NCI-H82 treated with DMSO at 0.1 percent for 48 hours (cell line): Measurements from ENCODE around the gene ESYT2.

ENCODE experiments used
- DNase-seq: peaks from one replicate; lab custom pipeline; 2025; ENCODE audit not compliant: unreplicated experiment; lab: John Stamatoyannopoulos, UW

ESYT2 gene

GRCh38 chr7:158745057-158745715 is 84.1 kb downstream of the ESYT2 start:
- DNase-seq, result no peak

DNA sequence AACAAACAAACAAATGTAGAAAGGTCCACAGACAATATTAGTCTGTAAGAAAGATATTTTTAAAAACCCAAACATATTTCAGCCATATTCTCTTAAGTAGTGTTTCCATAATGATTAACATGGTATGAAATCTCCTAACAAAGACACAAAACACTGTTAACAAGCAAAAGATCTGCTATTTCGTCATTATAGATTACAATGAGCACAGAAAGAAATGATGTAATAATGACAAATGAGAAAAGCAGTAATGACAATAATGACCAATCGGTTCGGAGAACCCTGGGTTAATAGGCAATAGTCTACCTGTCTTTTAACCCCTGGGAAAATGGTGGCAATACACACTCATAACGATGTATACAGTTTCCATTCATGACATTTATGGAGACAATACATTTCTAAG is 85.2 kb downstream of the ESYT2 start:
- no peak for DNase-seq

GRCh38 chr7:158743219-158743618 is 86.1 kb downstream of the ESYT2 start:
- no peak for DNase-seq

DNA sequence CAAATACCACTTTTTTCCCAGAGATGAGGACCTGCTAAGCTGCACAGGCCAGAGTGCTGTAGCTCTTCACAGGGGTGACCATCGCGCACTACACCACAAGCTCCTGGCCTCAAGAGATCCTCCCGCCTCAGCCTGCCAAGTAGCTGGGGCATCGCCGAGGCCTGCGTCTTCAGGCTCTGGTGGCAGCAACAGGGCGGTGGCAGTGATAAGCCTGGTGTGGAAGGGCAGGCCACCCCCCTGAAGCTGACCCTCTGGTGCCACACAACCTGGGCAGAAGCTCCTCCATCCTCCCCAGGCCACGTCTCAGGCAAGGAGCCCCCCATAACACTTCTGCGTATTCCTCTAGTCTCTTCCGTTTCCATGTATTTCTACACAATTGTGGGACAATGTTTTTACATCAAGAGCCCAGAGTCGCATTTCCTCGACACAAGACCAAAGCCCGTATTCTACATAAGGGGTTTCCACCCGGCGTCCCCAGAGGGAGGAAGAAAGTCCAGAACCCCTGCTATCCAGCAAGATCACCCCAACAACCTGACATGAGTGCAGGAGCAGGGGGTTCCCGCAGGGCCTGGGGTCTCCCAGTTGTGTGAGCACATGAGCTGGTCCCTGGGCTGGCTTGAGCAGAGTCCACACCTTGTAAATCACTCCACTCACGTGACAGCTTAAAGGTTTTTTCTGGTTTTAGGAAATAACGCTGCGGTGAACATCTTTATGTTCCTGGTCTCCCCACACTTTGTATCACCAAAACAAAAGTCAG is 87.1 kb downstream of the ESYT2 start:
- no peak for DNase-seq

- no peak for DNase-seq
These were observed 88.0 kb downstream of the ESYT2 start for GRCh38 chr7:158741294-158741666.

DNA sequence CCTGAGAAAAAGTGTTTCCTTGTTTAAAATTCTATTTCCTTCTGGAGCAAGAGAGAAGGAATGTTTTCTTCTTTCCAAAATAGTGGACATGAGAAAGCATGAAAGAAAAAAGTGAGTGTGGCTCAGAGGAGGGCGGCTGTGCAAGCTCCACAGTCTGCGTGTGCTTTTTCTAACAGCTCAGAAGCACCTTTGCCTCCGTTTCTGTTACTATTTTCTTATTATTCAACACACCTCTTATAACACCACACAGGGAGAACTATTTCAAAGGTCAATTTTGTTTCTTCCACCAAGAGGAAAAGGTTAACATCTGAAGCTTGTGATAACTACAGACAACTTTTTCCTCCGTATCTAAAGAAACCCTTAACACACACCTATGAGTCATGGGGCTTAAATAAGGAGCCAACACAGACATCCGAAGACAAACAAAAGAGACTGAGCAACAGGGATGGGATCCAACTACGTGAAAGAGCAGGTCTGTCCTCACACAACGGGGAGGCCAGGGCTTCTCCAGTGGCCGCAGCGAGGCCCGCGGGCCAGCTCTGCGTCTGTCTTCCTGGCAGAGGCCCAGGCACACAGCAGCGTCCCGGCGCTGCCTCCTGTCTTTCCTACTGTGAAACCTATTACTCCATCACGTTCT is 88.5 kb downstream of the ESYT2 start:
- DNase-seq, result no peak

- no peak for DNase-seq
These were observed 89.2 kb downstream of the ESYT2 start for GRCh38 chr7:158740013-158740656.

- DNase-seq, result no peak
These were observed 90.5 kb downstream of the ESYT2 start for GRCh38 chr7:158738841-158739240.

- no peak for DNase-seq
These were observed 92.1 kb downstream of the ESYT2 start for GRCh38 chr7:158737064-158737695.

DNA sequence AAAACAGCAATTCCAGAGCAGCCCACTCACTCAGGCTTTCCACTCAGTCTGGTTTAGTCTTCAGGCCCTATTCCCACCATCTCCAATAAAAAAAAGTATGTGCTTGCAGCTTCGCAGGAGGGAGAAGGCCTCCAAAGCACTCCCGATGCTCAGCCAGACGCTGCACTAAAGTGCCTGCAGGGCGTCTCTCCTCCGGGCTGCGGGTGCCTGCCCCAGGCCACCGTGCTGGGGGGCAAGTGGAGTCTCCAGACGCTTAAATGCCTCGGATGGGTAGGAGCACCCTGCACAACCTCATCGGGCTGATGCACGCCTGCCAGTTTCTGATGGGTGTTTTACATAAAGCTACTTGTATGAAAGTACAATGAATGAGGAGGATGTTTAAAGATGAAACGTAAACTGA is 93.4 kb downstream of the ESYT2 start:
- DNase-seq, result no peak

DNA sequence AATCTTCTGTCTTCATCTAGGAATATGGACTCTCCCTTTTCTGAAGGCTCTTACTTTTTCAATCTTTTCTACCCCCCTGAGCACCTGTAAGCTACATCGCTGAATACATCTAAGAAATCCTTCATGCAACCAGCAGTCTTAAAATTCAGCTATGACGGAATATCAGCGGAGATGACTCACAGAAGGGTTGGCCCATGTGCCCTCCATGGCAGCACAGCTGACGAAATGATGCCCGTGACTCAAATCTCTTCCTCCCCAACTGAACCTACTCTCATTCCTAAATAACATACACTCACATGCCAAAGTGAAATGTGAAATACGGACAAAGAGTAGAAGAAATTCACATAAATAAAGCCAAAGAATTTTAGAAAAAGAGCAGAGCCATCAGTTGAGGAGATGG is 94.4 kb downstream of the ESYT2 start:
- no peak for DNase-seq

DNA sequence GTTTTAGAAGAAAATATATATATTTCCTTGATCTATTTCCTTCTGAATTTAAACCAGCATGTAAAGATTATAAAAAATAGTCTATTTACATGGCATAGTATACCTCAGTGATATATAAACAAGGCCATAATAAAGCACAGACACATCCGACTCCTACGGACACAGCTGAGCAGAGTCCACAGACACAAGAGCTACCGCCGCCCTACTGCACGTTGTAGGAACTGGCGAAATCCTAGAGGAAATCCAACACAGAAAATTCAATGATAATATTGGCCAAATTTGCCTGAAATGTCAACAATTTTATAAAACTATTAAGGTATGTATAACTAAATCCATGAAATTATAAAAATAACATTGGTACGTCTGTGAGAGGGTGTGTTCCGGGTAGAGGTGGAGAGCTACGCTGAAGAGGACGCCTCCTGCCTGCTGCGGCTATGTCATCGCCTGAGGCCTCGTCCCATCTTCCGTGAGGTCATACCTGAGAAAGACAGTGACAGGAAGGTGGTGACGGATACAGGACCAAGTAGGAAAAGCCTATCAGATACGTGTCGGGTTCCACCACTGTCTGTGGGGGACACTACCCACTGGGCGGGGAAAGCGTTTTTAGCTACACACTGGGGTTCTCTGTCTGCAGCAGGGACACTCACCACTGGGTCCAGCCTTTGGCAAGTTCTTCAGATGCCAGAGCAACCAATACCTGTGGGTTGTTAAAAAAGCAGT is 95.4 kb downstream of the ESYT2 start:
- no peak for DNase-seq

DNA sequence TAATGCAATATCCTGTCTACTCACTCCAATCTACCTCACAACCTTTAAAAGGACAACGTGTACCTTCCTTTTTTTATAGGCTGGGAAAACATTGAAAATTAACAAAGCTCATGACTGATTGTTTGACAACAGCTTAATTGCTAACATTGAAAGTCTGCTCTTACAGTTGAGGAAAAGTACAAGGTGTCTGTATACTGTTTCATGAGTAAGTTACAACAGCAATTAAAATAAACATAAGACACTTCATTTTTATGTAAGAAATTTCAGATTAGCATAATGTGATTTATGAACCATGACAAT is 96.1 kb downstream of the ESYT2 start:
- no peak for DNase-seq

GRCh38 chr7:158732494-158733219 is 96.7 kb downstream of the ESYT2 start:
- DNase-seq, result no peak

DNA sequence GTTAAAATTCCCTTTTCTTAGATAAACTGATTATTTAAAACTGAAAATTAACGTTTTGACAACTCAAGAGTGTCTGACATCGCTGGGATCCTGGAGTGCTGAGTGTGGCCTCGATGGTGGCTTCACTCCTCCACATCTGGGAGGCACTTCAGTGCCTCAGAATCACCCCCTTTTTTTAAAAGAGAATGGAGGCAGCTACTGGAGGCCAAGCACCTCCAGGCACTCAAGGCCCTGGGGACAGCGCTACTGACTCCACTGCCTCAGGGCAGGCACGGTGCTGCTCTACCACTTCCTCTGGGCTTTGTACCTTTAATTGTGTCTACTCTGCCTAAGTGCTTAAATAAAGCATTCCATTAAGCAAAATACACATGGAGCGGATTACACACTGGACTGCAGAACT is 97.5 kb downstream of the ESYT2 start:
- DNase-seq, result no peak

DNA sequence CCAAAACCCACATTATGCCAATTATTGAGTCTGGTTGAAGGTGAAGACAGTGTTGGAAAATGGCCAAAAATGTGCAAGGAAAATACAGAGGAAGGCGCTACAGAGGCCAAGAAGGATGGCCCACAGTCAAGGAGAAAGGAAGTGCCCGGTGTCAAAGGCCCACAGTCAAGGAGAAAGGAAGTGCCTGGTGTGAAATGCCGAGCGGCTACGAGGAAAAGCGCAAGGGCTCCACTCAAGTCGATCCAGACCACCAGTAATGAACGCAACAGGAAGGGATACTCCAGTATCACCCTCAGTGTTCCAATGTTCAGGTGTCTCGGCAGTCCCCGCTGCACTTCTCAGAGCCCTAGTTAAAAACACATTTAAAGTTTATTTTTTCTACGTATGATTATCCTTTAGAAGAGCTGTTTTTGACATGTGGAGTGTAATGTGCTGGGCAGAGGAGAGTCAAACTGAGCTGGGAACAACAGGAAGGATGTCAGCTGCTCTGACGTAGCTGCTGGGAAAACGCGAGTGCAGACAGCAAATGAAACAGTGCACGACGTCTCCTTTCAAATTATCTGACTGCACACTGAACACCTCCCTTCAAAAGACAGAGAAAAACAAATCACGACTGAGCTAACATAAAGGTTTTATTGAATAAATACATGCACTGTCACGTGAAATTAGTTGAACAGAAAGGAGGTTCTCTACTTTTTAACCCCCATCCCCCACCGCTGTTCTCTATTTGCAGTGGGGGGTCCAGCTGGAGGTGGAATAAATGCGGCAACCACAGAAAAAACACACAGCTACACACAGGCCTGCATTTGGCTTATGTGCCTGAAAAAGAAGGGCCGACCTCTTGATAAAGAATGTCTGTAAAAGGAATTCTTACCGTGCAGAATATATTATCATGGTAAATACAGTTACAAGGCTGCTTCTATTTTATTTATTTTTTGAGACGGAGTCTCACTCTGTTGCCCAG is 98.6 kb downstream of the ESYT2 start:
- DNase-seq, result no peak

DNA sequence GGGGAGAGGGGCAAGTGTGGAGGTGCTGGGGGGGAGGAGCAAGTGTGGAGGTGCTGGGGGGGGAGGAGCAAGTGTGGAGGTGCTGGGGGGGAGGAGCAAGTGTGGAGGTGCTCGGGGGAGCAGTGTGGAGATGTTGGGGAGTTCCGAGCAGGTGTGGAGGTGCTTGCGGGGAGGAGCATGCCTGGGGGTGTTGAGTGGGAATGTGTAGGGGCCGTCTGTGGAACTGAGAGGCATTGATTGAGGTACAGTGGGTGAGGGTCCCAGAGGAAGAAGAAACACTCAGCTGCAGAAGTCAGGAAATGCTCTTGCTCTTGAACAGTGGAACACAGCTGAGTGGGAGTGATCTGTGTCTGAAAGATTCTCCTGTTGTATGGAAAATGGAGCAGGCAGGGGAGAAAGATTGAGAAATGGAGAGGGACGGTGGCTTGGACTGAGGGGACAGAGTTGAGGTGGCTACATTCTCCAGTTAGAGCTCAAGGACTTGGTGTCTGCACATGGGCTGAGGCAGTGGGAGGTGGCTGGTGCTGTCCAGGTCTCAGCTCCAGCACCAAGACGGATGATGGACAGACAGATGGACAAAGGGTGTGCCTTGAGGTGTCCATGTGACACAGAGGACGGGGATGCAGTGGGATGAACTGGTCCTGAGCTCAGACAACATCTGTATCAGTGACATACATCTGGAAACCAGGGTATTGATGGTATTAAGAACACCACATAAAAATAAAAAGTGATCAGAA is 99.5 kb downstream of the ESYT2 start:
- no peak for DNase-seq

DNA sequence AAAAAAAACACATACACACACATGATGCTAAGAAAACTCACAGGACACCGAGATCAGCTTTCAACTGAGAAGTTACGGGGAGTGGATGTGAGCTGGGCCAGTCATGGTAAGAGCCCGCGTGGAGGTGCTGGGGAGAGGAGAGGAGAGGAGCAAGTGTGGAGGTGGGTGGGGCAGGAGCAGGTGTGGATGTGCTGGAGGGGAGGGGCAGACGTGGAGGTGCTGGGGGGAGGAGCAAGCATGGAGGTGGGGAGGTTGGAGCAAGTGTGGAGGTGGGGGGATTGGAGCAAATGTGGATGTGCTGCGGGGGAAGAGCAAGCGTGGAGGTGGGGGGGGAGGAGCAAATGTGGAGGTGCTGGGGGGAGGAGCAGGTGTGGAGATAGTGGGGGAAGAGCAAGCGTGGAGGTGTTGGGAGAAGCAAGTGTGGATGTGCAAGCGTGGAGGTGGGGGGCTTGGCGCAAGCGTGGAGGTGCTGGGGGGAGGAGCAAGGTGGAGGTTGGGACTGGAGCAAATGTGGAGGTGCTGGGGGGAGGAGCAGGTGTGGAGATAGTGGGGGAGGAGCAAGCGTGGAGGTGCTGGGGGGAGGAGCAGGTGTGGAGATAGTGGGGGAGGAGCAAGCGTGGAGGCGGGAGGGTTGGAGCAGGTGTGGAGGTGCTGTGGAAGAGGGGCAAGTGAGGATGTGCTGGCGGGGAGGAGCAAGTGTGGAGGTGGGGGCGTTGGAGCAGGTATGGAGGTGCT is 100.2 kb downstream of the ESYT2 start:
- no peak for DNase-seq
